Measurements from ENCODE around the gene MYBBP1A.

Gene MYBBP1A

GRCh38 chr17:4548721-4549531, 6.3 kb downstream of the MYBBP1A start:
- DNase-seq (ENCODE audit: low read depth in 2 of 2), result no peak

- no peak for DNase-seq (ENCODE audit: low read depth in 2 of 2)
Measured at GRCh38 chr17:4548061-4548461, 7.1 kb downstream of the MYBBP1A start.

- DNase-seq (ENCODE audit: low read depth in 2 of 2), result no peak
Measured at GRCh38 chr17:4547118-4547906, 7.9 kb downstream of the MYBBP1A start.

GRCh38 chr17:4545217-4545951, 9.8 kb downstream of the MYBBP1A start:
- DNase-seq (ENCODE audit: low read depth in 2 of 2), result no peak

- no peak for DNase-seq (ENCODE audit: low read depth in 2 of 2)
Measured at GRCh38 chr17:4544951-4545216, 10.3 kb downstream of the MYBBP1A start.

- DNase-seq (ENCODE audit: low read depth in 2 of 2), result no peak
Measured at GRCh38 chr17:4544135-4544950, 10.8 kb downstream of the MYBBP1A start.

- no peak for DNase-seq (ENCODE audit: low read depth in 2 of 2)
Measured at GRCh38 chr17:4543557-4544026, 11.6 kb downstream of the MYBBP1A start.

GRCh38 chr17:4542726-4543191, 12.4 kb downstream of the MYBBP1A start:
- no peak for DNase-seq (ENCODE audit: low read depth in 2 of 2)

- no peak for DNase-seq (ENCODE audit: low read depth in 2 of 2)
Measured at GRCh38 chr17:4542003-4542725, 13.0 kb downstream of the MYBBP1A start.

- no peak for DNase-seq (ENCODE audit: low read depth in 2 of 2)
Measured at GRCh38 chr17:4541328-4542002, 13.7 kb downstream of the MYBBP1A start.

- DNase-seq (ENCODE audit: low read depth in 2 of 2), result no peak
Measured at GRCh38 chr17:4540687-4541327, 14.4 kb downstream of the MYBBP1A start.

GRCh38 chr17:4540224-4540651, 14.9 kb downstream of the MYBBP1A start:
- DNase-seq (ENCODE audit: low read depth in 2 of 2), result no peak

GRCh38 chr17:4539576-4540223, 15.5 kb downstream of the MYBBP1A start:
- no peak for DNase-seq (ENCODE audit: low read depth in 2 of 2)

GRCh38 chr17:4539025-4539424, 16.2 kb downstream of the MYBBP1A start:
- DNase-seq (ENCODE audit: low read depth in 2 of 2), result no peak

GRCh38 chr17:4538236-4539002, 16.8 kb downstream of the MYBBP1A start:
- DNase-seq (ENCODE audit: low read depth in 2 of 2), result no peak

GRCh38 chr17:4537451-4538235, 17.5 kb downstream of the MYBBP1A start:
- DNase-seq (ENCODE audit: low read depth in 2 of 2), result no peak

GRCh38 chr17:4536742-4537411, 18.3 kb downstream of the MYBBP1A start:
- DNase-seq (ENCODE audit: low read depth in 2 of 2), result no peak
